ENCODE data around the gene STX16. TPM values are rescaled to one million over a fixed set of nuclear protein-coding genes. Genes with fewer than 3 reads are reported as not detected.

The STX16 gene
- polyA plus RNA-seq, 3 donors, result 15.6 to 165 (median 27.4) TPM

- intact Hi-C loops (cut with micrococcal nuclease), result no loop called here
- Histone ChIP-seq H3K4me1 (ENCODE audit: control insufficient read depth in 1 of 2, insufficient read depth in 2 of 2, low read length in 2 of 2) (no peaks in the 10 kb centered on the region), H3K4me3 (replicated peaks in 1 of 3; ENCODE audit: low read depth in 2 of 3, low read length in 3 of 3) (no peak overlapping the region), H2AFZ (ENCODE audit: insufficient read depth, low read depth, low read length, poor library complexity, severe bottlenecking) (no peak overlapping the region), H3K27ac (ENCODE audit: low read depth in 1 of 2, low read length in 2 of 2) (no peak overlapping the region), H3K9me3 (replicated peaks in 1 of 2; ENCODE audit: control insufficient read depth in 1 of 2, insufficient read depth in 1 of 2, low read length in 2 of 2) (no peaks in the 10 kb centered on the region), H3K9ac (ENCODE audit: insufficient read depth, low read length, poor library complexity, severe bottlenecking) (no peak overlapping the region), H3K4me2 (replicated peaks; ENCODE audit: extremely low read depth, low read length, poor library complexity, severe bottlenecking) (no peak overlapping the region), H3K27me3 (ENCODE audit: control insufficient read depth in 2 of 2, insufficient read depth in 2 of 2, low read length in 2 of 2) (no peaks in the 10 kb centered on the region), H4K20me1 (ENCODE audit: insufficient read depth, low read length) (peaks cover 5% of the 10 kb centered on the region), H3K79me2 (ENCODE audit: insufficient read depth, low read length) (no peaks in the 10 kb centered on the region), H3K36me3 (replicated peaks in 1 of 2; ENCODE audit: control insufficient read depth in 1 of 2, insufficient read depth in 2 of 2, low read length in 2 of 2) (peaks cover 77 to 93% of the 10 kb centered on the region in 2 donors)
- Mint-ChIP-seq H3K36me3 (peaks cover 51 to 59% of the 10 kb centered on the region in 2 donors), H3K27ac (no peak overlapping the region), H3K4me3 (no peak overlapping the region), H3K4me1 (no peaks in the 10 kb centered on the region), H3K9me3 (peaks cover 0 to 1% (median 0%) of the 10 kb centered on the region in 7 donors), H3K27me3 (ENCODE audit: low read depth in 3 of 3) (peaks cover 0 to 2% (median 0%) of the 10 kb centered on the region in 3 donors)
- no peak for DNase-seq
- WGBS (ENCODE audit: insufficient coverage), result 95% methylated on average over 4 of the region's 9 CpGs
- no peak for TF ChIP-seq CTCF (IDR thresholded peaks at IDR 0.05)
Observed at GRCh38 chr20:58702161-58702510, 51.1 kb downstream of the STX16 start.

- H3K79me2 ChIP-seq (ENCODE audit: insufficient read depth, low read length), result no peaks in the 10 kb centered on the region
- no peaks in the 10 kb centered on the region for H3K4me1 ChIP-seq (ENCODE audit: control insufficient read depth in 1 of 2, insufficient read depth in 2 of 2, low read length in 2 of 2)
- no peaks in the 10 kb centered on the region for H3K9me3 ChIP-seq (replicated peaks in 1 of 2; ENCODE audit: control insufficient read depth in 1 of 2, insufficient read depth in 1 of 2, low read length in 2 of 2)
- no peak overlapping the region for H3K4me3 ChIP-seq (replicated peaks in 1 of 3; ENCODE audit: low read depth in 2 of 3, low read length in 3 of 3)
- H3K36me3 ChIP-seq (replicated peaks in 1 of 2; ENCODE audit: control insufficient read depth in 1 of 2, insufficient read depth in 2 of 2, low read length in 2 of 2), result peaks cover 77 to 91% of the 10 kb centered on the region in 2 donors
- peaks cover 59% of the 10 kb centered on the region in 2 donors for H3K36me3 Mint-ChIP-seq
- 98% methylated on average over 22 of the region's 28 CpGs for WGBS (ENCODE audit: insufficient coverage)
- DNase-seq, result peak in 1 of 3 donors; percentile 4
- H3K9me3 Mint-ChIP-seq, result peaks cover 0 to 1% (median 0%) of the 10 kb centered on the region in 7 donors
- H3K4me3 Mint-ChIP-seq, result no peak overlapping the region
- peak; percentile 51 for TF ChIP-seq CTCF (IDR thresholded peaks at IDR 0.05)
- no peak overlapping the region for H3K4me2 ChIP-seq (replicated peaks; ENCODE audit: extremely low read depth, low read length, poor library complexity, severe bottlenecking)
- intact Hi-C loops (cut with micrococcal nuclease), result no loop called here
- H3K9ac ChIP-seq (ENCODE audit: insufficient read depth, low read length, poor library complexity, severe bottlenecking), result no peak overlapping the region
- no peak overlapping the region for H2AFZ ChIP-seq (ENCODE audit: insufficient read depth, low read depth, low read length, poor library complexity, severe bottlenecking)
- peak overlapping the region in 2 of 7 donors; percentile 28 to 32 for H3K27ac Mint-ChIP-seq
- H4K20me1 ChIP-seq (ENCODE audit: insufficient read depth, low read length), result peaks cover 5% of the 10 kb centered on the region
- no peak overlapping the region for H3K27ac ChIP-seq (ENCODE audit: low read depth in 1 of 2, low read length in 2 of 2)
- no peaks in the 10 kb centered on the region for H3K4me1 Mint-ChIP-seq
- H3K27me3 ChIP-seq (ENCODE audit: control insufficient read depth in 2 of 2, insufficient read depth in 2 of 2, low read length in 2 of 2), result no peaks in the 10 kb centered on the region
- H3K27me3 Mint-ChIP-seq (ENCODE audit: low read depth in 3 of 3), result peaks cover 0 to 1% (median 0%) of the 10 kb centered on the region in 3 donors
Observed at GRCh38 chr20:58702859-58703648, 52.0 kb downstream of the STX16 start.

Data from CD14-positive monocyte (primary cell).